Measurements from ENCODE around the gene CSRNP3.

The CSRNP3 gene

DNA sequence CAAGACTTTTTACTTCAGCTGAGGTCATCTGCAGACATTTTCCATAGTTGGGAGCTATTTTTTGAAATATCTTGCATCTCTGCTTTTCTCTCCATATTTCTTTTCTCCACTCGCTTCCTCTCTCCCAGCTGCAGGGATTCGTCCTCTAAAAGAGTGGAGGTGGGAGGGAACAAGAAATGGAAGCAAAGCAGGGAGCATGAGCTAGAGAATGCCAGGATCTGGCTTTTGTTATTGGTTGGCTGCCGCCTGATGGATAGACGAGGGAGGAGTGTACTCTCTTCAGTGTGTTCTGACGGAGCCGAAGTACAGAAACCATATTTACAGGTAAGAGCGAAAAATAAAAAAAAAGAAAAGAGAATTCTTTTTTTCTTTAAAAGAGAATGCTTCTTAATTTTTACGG, at the start of gene CSRNP3:
TSS of gene CSRNP3 (plus strand) at position 282 of the 400 bp plus-strand sequence. CDS start 125,368 bp downstream, outside the sequence.
- peak; percentile 52 for DNase-seq

GRCh38 chr2:165420231-165420630, 49.3 kb upstream of the CSRNP3 start:
- DNase-seq = no peak

DNA sequence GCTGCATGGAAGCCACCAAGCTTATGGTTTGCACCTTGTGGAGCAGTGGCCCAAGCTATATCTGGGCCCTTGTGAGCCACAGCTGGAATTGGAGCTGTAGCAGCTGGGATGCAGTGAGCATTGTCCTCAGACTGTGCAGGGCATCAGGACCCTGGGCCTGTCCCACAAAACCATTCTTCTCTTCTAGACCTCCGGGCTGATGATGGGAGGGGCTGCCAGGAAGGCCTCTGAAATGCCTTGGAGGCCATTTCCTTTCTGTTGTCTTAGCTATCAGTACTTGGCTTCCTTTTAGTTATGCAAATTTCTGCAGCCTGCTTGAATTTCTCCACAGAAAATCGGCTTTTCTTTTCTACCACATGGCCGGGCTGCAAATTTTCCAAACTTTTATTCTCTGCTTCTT, 46.4 kb upstream of the CSRNP3 start:
- DNase-seq = no peak

- no peak for DNase-seq
Observed at GRCh38 chr2:165425556-165425955, 43.9 kb upstream of the CSRNP3 start.

GRCh38 chr2:165427686-165428085, 41.8 kb upstream of the CSRNP3 start:
- no peak for DNase-seq

DNA sequence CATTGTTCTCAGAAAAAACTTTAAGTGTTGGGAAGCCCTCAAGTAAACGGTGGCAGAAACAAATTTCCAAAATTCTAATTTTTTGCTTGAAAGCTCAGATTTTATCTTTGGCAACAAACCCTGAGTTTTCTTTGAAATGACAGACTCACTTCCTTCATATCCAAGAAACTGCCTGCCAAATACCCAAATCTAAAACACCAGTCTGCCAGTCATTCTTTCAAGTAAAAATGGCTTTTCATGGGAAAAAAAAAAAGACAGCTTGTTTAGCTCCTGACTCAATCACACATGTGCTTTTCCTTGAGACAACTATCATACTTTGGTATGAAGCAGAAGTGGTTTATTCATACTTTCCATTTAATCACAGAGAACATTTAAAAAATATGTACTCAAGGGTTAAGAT, 40.6 kb upstream of the CSRNP3 start:
- no peak for DNase-seq

GRCh38 chr2:165431014-165431413, 38.5 kb upstream of the CSRNP3 start:
- no peak for DNase-seq

DNA sequence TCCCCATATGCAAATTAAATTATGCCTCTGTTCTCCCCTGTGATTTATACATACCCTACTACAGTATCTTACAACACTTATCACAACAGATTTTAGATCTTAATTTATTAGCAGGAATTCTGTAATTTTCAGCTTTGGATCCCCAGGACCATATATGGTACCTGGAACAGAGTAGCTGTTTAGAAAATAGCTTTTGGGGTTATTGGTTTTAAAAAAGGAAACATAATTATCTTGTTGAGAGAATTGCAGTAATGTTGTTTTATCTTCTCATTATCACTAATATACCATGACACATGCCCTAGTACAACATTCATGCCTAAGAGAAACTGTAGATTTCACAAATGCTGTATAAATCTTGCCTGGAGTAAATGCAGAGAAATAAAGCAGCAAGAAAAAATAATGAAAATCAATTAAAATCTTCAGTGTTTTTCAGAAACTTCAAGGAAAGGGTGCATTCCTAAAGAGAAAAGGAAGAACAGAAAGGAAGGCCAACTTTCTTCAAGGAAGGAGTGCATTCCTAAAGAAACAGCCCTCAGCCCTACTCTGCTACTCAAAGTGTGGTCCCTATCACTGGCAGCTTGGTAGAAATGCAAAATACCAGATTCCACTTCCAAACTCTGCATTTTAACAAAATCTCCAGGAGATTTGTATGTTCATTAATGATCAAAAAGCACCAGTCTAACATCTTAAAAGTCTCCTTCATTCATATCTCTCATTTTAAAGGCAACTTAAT, 37.1 kb upstream of the CSRNP3 start:
- no peak for DNase-seq

GRCh38 chr2:165434865-165435496, 34.5 kb upstream of the CSRNP3 start:
- DNase-seq = no peak

GRCh38 chr2:165435611-165436010, 33.9 kb upstream of the CSRNP3 start:
- DNase-seq = no peak

DNA sequence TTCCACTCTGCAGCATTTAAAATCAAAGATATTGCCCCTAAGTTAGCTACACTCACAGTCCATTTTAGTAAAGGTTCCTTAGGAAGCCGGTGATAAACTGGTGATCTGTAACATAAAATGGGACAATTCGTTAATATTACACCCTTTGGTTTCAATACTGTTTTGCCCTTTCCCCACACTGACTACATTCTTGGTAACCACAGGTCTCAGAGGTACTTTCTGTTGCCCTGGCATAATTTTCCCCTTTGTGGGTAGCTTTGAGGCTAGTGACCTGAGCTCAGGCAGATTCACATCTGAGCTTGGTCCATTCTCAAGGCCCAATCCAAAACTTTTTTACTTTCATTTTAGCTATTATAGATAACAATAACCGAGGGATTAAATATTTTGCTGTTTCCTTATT, 32.9 kb upstream of the CSRNP3 start:
- DNase-seq = no peak

- peak; percentile 17 for DNase-seq
Observed at GRCh38 chr2:165440367-165440766, 29.1 kb upstream of the CSRNP3 start.

- no peak for DNase-seq
Observed at GRCh38 chr2:165443511-165443910, 26.0 kb upstream of the CSRNP3 start.

DNA sequence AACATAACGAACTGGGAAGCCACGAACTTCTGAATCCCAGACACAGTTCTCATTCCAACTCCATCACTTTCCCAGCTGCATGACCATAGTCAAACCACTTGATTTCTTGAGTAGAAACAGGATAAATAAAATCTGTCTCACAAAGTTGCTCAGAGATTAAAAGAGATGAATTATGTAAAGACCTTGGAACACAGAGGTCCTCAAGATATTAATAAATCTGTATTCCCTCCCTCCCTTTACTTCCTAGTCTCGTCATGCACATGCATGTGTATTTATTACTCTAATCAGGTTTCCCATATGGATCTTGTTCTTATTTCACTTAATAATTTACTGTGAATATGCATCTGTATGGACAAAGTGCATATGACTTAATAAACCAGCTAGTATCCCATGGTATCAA, 21.1 kb upstream of the CSRNP3 start:
- no peak for DNase-seq

DNA sequence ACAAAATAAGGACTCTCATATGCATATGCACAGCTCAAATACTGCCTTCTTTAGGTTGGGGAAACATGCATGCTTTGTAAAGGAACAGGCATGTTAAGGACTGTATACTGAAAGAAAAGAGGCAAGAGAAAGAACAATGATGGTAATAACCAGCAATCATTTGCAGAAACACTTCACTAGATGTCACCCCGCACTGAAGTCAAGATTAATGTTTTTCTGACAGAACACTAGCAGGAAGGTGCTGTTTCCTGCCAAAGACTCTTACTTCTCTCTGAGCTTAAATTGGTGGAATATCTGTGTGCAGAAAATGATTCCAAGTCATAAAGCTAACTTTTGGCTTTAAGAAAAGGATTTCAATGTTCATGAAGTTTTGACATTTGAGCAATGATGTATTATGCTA, 19.3 kb upstream of the CSRNP3 start:
- DNase-seq = no peak

DNA sequence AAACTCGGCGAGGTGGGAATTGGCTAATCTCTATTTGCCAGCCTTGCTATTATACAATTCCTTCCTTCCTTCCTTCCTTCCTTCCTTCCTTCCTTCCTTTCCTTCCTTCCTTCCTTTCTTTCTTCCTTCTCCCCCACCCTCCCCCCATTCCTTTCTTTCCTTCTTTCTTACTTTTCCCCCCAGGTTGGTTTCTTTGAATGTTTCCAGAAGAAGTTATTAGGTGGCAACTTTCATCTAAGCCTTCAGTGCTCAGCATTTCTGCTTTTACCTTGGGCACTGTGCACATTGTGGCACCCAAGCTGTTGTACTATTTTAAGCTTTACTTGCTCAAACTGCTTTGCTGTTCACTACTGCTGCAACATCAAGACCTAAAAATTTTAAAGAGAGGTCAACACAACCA, 17.2 kb upstream of the CSRNP3 start:
- no peak for DNase-seq

GRCh38 chr2:165453561-165454094, 15.9 kb upstream of the CSRNP3 start:
- DNase-seq = no peak

GRCh38 chr2:165454905-165455304, 14.6 kb upstream of the CSRNP3 start:
- no peak for DNase-seq

DNA sequence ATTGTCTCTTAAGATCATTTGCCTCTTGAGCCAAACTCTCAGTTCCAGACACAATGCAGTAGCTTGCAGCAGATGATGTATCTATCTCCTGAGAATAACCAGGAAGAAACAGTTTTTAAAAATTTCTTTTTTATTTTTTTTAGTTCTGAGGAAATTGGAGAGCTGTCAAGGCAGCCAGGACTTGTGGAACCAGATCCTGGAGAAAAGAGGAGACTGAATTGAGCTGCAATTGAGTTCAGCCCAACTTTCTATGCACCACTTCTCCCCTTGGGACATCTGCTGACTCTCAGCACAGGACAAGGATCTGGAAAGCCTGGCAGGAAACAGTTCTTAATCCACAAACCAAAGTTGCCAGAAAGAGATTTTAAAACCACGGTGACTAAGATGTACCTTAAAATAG, 13.5 kb upstream of the CSRNP3 start:
- DNase-seq = no peak

DNA sequence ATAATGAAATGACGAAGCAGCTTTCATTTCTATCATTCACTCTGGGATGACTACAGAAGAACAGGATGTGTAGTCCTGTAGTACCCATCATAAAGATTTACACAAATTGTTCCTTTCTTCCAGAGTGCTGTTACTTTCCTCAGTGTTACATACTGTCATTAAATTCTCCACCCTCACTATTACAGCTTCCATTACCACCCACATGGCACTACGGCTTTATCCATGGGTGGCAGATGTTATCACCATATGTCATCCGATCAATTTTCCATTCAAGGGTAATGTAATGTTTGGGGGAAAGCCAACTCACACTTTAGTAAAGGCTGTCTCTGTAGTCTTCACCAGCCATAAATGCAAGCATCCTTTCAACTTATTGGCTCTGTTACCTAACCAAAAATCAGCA, 7.1 kb upstream of the CSRNP3 start:
- DNase-seq = no peak

- no peak for DNase-seq
Observed at GRCh38 chr2:165466386-165466785, 3.1 kb upstream of the CSRNP3 start.

DNA sequence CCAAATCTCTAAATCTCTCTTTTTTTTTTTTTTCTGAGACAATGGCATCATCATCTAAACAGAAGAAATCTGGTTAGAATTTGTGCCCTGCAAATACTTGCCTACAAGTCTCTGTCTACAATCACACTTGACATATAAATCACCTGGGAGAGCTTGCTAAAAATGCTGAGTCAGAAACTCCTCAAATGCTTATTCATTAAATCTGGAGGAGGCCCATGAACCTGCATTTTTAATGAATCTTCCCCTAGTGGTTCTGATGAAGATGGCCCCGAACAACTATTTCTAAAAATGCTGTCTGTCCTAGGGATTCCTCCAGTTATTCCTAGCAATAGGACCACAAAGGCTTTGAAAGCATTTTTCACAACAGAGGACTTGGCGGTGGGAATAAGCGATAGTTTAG, 1.6 kb upstream of the CSRNP3 start:
- DNase-seq = no peak

DNA sequence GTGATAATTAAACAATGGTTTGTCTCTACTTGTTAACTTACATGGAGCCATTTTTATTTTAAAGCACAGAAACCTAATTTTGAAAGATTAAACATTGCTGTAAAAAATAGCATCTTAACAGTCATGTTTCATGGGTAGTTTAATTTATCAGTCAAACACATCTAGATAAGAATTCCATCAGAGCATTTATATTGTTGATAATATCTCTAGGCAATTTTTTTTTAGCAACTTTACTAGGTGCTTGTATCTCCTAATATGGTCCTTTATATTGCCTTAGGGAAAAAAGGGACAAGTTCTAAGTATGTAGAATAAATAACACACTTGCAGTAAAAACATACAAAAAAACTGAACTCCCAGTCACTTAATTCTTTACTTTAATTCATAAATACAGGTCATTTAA, 863 bp downstream of the CSRNP3 start:
- no peak for DNase-seq

DNA sequence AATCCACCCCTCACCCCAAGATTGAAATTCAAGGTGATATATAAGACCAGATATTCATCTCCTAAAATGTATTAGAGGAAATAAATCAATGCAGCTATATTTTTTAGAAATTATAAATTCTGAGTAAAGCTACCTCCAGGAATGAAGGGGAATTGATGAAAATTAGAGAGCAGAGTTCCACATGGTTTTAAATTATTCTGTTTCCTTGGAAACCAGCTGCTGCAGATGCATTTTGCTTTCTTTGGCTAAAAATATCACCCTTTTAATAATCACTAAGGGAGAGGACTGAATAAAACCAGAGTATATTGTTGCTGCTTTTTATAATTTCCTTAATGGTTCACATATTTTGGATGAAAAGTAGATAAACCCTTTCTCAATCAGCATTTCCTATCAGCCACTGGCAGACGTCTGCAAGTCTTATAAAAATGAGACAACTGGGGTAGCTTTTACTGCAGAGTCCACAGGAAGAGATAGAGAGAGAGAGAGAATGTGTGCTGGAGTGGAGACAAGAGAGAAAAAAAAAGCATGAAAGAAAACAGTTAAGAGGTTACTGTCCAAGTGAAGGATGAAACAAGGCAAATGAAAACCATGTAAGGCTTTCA, 2.0 kb downstream of the CSRNP3 start:
- no peak for DNase-seq
